ENCODE measurements around the gene DEDD2.

DNA sequence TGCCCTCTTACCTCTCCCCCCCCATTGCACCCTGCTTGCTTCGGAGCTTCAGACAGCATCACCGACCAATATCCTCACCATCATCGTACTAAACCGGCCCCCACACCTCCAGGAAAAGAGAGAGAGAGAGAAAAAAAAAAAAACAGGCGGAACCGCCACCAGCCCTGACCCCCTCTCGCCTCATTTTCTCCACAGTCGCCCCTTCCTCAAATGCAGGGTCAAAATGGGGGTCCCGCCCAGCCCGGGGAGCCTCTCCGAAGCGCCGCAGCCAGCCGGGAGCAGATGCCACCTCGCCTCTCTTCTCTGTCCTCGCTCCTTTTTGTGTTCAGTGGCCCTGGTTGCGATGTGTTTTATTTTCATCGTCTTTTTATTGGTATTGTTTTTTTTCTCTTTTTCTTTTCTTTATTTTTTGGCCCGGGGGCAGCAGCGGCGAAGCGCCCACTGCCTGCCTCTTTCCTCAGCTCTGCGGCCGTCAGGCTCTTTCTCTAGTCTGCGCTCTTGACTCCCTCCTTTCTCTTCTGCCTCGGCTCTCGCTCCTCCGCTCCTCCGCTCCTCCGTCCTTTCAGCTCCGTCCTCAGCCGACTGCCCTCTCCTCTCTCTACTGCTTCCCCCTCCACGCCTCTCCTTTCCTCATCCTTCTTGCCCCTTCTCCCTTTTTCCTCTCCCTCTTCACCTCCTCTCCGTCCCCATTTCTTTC lies 41.4 kb downstream of the DEDD2 start:
- TF ChIP-seq, protein P1, sequence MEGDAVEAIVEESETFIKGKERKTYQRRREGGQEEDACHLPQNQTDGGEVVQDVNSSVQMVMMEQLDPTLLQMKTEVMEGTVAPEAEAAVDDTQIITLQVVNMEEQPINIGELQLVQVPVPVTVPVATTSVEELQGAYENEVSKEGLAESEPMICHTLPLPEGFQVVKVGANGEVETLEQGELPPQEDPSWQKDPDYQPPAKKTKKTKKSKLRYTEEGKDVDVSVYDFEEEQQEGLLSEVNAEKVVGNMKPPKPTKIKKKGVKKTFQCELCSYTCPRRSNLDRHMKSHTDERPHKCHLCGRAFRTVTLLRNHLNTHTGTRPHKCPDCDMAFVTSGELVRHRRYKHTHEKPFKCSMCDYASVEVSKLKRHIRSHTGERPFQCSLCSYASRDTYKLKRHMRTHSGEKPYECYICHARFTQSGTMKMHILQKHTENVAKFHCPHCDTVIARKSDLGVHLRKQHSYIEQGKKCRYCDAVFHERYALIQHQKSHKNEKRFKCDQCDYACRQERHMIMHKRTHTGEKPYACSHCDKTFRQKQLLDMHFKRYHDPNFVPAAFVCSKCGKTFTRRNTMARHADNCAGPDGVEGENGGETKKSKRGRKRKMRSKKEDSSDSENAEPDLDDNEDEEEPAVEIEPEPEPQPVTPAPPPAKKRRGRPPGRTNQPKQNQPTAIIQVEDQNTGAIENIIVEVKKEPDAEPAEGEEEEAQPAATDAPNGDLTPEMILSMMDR (conservative IDR thresholded peaks at IDR 0.05; ENCODE audit: low read depth, low read length): no peak
- no peak for TF ChIP-seq EZH2 (IDR thresholded peaks at IDR 0.05; ENCODE audit: low read length, unreplicated experiment)
